ENCODE data around the gene OR6V1.

The OR6V1 gene, protein sequence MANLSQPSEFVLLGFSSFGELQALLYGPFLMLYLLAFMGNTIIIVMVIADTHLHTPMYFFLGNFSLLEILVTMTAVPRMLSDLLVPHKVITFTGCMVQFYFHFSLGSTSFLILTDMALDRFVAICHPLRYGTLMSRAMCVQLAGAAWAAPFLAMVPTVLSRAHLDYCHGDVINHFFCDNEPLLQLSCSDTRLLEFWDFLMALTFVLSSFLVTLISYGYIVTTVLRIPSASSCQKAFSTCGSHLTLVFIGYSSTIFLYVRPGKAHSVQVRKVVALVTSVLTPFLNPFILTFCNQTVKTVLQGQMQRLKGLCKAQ

DNA sequence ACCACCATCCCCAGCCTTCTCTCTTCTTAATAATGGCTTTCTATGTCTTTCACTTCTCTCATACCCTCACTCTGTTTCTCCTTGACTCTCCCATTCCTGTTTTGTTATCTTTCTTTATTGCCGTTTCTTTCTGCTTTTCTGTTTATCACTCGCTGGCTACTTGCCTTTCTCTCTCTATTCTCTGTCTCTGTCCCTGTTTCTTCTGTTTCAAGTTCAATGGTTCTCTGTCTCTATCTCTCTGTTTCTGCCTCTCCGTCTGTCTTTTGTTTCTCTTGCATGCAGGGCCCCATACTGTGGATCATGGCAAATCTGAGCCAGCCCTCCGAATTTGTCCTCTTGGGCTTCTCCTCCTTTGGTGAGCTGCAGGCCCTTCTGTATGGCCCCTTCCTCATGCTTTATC lies at the start of gene OR6V1:
TSS of gene OR6V1 (plus strand) at position 301 of the 400 bp plus-strand sequence. CDS start at position 301, 0 bp downstream.
- Histone ChIP-seq H3K27me3 (ENCODE audit: control insufficient read depth in 1 of 2, insufficient read depth in 2 of 2, low read length in 2 of 2) (no peaks in the 10 kb centered on the region), H3K36me3 (ENCODE audit: control insufficient read depth in 2 of 2, insufficient read depth in 2 of 2, low read length in 2 of 2) (no peaks in the 10 kb centered on the region), H3K27ac (ENCODE audit: low read length) (no peak within 1 kb of the TSS), H3K4me1 (ENCODE audit: control insufficient read depth, insufficient read depth, low read length) (no peaks in the 10 kb centered on the region), H3K9me3 (ENCODE audit: control insufficient read depth in 2 of 2, low read length in 2 of 2) (peaks cover 0 to 3% of the 10 kb centered on the region in 2 donors), H3K9ac (ENCODE audit: low read length in 2 of 2) (no peak within 1 kb of the TSS), H3K4me3 (ENCODE audit: low read length in 2 of 2) (no peak within 1 kb of the TSS)

DNA sequence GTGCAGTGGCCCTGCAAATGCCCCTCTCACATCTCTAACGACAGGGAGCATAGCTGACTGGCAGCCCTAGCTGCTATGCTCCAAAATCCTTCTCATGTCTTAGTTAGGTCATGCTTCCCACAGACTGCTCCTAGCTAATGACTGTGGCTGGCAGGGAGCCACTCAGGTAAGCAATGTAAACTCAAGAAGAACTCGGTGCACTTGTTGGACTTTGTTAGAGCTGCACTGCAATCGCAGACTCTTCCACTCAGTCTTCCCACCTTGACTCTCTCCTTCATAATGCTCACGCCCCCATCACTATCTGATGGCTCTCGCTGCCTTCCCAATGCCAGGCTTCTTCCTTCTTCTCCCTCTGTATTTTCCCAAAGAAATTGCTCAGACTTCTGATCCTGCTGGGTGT lies 49.2 kb upstream of the OR6V1 start:
- Histone ChIP-seq H3K4me1 (ENCODE audit: control insufficient read depth, insufficient read depth, low read length) (no peaks in the 10 kb centered on the region), H3K27ac (ENCODE audit: low read length) (no peak overlapping the region), H3K9me3 (ENCODE audit: control insufficient read depth in 2 of 2, low read length in 2 of 2) (peaks cover 0 to 2% of the 10 kb centered on the region in 2 donors), H3K27me3 (ENCODE audit: control insufficient read depth in 1 of 2, insufficient read depth in 2 of 2, low read length in 2 of 2) (peaks cover 0 to 3% of the 10 kb centered on the region in 2 donors), H3K36me3 (ENCODE audit: control insufficient read depth in 2 of 2, insufficient read depth in 2 of 2, low read length in 2 of 2) (no peaks in the 10 kb centered on the region), H3K4me3 (ENCODE audit: low read length in 2 of 2) (peak overlapping the region in 1 of 2 donors; percentile 58), H3K9ac (ENCODE audit: low read length in 2 of 2) (no peak overlapping the region)

DNA sequence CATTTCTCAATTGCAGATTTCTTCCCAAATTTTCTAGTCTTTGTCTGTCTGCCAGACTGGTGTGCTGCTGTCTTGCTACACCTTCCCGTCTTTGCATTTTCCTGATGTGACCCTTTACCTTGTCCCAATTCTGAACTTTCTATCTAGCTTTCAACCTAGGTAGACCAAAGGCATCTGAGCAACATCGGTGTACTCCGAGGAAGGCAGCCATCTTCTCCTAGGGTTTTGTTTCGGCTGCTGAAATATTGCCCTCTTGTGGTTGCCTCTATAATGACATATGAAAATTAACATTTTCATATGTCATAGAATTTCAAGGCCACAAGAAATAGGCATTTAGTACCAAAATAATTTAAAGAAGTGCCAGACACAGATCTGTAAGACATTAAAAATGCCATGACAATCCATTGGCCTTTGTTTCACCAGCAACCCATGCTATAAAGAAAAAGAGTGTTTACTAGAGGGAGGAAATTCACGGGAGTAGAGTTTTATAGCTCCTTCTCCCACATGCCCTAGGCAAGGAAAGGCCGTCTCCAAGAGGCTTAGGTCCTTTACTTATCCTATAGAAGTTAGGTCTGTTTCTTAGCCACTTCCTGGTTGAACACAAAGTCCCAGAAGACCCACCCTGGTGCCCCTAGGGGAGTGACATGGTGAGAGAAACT lies 48.6 kb upstream of the OR6V1 start:
- H3K9ac ChIP-seq (ENCODE audit: low read length in 2 of 2): no peak overlapping the region
- peaks cover 0 to 2% of the 10 kb centered on the region in 2 donors for H3K9me3 ChIP-seq (ENCODE audit: control insufficient read depth in 2 of 2, low read length in 2 of 2)
- H3K4me1 ChIP-seq (ENCODE audit: control insufficient read depth, insufficient read depth, low read length): no peaks in the 10 kb centered on the region
- H3K27me3 ChIP-seq (ENCODE audit: control insufficient read depth in 1 of 2, insufficient read depth in 2 of 2, low read length in 2 of 2): peaks cover 0 to 3% of the 10 kb centered on the region in 2 donors
- H3K36me3 ChIP-seq (ENCODE audit: control insufficient read depth in 2 of 2, insufficient read depth in 2 of 2, low read length in 2 of 2): no peaks in the 10 kb centered on the region
- peak overlapping the region in 1 of 2 donors; percentile 58 for H3K4me3 ChIP-seq (ENCODE audit: low read length in 2 of 2)
- H3K27ac ChIP-seq (ENCODE audit: low read length): no peak overlapping the region

DNA sequence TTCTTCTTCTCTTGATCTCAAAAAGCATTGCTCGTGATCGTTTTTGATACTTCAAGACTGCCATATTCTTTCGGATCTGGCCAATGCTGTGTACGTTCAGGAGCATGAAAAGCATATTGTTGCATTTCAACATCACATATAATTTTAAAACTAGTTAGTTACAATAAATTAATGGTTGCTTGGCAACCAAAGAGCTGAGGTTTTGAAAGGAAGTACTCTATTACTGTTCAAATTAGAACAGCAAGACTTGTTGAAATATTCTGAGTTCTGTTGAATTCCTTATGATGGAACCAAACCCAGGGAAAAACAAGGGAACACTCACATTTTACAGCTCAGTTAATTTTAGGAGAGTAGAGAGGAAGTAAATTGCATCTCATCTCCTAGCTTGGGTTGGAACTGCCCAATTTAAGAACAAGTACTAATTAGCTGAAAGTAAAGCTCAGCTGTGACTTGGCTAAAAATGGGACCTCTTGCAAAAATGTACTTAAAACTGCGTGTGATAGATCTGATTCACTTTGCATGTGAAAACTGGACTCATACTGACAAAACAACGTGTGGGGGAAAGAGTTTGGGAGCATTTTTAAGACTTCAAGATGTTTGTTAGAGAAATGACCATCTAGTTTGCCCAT lies 46.4 kb upstream of the OR6V1 start:
- Histone ChIP-seq H3K36me3 (ENCODE audit: control insufficient read depth in 2 of 2, insufficient read depth in 2 of 2, low read length in 2 of 2) (no peaks in the 10 kb centered on the region), H3K9me3 (ENCODE audit: control insufficient read depth in 2 of 2, low read length in 2 of 2) (peaks cover 0 to 2% of the 10 kb centered on the region in 2 donors), H3K27me3 (ENCODE audit: control insufficient read depth in 1 of 2, insufficient read depth in 2 of 2, low read length in 2 of 2) (peaks cover 0 to 3% of the 10 kb centered on the region in 2 donors), H3K9ac (ENCODE audit: low read length in 2 of 2) (no peak overlapping the region), H3K4me3 (ENCODE audit: low read length in 2 of 2) (no peak overlapping the region), H3K27ac (ENCODE audit: low read length) (no peak overlapping the region), H3K4me1 (ENCODE audit: control insufficient read depth, insufficient read depth, low read length) (no peaks in the 10 kb centered on the region)

DNA sequence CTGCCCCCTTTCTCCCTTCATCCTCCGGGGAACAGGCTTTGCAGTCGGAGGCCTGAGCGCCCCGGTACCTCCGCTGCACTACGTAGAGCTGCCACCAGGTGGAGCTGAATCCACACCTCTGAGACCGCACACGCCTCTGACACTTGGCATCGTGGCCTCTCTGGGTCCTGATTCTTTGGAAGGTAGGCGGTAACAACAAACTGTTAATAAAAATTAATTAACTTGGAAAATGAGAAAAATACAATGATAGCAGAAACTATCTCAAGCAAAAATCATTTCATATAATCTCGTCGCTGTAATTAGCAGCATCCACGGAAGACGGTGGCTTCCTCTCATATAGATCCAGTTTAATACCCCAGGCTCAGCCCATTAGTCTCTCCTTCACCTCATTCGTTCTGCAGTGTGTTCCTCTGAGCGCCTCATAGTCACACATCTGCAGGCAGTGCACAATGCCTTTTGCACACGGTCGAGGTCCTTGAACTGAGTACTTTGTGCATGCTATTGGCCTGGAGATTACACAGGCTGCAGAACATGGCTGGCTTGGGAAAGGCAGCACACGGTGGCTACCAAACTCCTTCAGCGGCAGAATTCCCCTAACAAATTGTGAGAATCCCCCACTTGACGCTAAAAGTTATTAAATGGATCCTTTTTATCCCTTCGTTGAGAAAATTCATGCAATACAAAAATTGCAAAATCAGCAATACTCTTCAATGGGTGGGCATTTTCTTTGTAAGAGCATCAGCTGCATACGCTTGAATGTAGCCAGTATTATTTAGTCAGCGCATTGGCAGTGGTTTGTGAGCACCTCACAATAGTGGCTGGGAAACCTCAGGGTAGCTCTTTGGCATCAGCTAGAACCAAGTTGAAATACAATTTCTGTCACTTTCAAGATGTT lies 43.9 kb upstream of the OR6V1 start:
- no peak overlapping the region for H3K4me3 ChIP-seq (ENCODE audit: low read length in 2 of 2)
- H3K4me1 ChIP-seq (ENCODE audit: control insufficient read depth, insufficient read depth, low read length): no peaks in the 10 kb centered on the region
- no peaks in the 10 kb centered on the region for H3K9me3 ChIP-seq (ENCODE audit: control insufficient read depth in 2 of 2, low read length in 2 of 2)
- no peak overlapping the region for H3K9ac ChIP-seq (ENCODE audit: low read length in 2 of 2)
- H3K27me3 ChIP-seq (ENCODE audit: control insufficient read depth in 1 of 2, insufficient read depth in 2 of 2, low read length in 2 of 2): peaks cover 0 to 3% of the 10 kb centered on the region in 2 donors
- H3K36me3 ChIP-seq (ENCODE audit: control insufficient read depth in 2 of 2, insufficient read depth in 2 of 2, low read length in 2 of 2): no peaks in the 10 kb centered on the region
- no peak overlapping the region for H3K27ac ChIP-seq (ENCODE audit: low read length)

DNA sequence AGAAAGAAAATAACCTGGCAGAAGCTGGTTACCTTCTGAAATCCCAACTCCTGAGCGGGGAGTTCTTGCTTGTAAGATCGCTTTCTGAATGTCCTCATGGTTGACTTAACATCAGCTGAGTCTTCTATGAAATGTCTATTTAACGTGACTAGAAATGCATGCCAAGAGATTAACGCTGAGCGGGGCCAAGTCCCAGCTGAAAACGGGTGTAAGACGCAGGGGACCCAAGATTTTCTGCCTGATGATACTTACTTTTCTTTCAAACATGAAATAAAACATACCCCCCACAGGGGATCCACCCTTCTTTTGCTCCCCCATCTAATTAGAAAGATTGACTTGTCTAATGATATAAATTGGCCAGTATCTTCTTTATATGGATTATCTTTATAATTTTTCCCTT lies 40.1 kb upstream of the OR6V1 start:
- Histone ChIP-seq H3K4me3 (ENCODE audit: low read length in 2 of 2) (no peak overlapping the region), H3K36me3 (ENCODE audit: control insufficient read depth in 2 of 2, insufficient read depth in 2 of 2, low read length in 2 of 2) (no peaks in the 10 kb centered on the region), H3K9ac (ENCODE audit: low read length in 2 of 2) (no peak overlapping the region), H3K27me3 (ENCODE audit: control insufficient read depth in 1 of 2, insufficient read depth in 2 of 2, low read length in 2 of 2) (peaks cover 0 to 3% of the 10 kb centered on the region in 2 donors), H3K9me3 (ENCODE audit: control insufficient read depth in 2 of 2, low read length in 2 of 2) (no peaks in the 10 kb centered on the region), H3K4me1 (ENCODE audit: control insufficient read depth, insufficient read depth, low read length) (peaks cover 3% of the 10 kb centered on the region), H3K27ac (ENCODE audit: low read length) (no peak overlapping the region)

DNA sequence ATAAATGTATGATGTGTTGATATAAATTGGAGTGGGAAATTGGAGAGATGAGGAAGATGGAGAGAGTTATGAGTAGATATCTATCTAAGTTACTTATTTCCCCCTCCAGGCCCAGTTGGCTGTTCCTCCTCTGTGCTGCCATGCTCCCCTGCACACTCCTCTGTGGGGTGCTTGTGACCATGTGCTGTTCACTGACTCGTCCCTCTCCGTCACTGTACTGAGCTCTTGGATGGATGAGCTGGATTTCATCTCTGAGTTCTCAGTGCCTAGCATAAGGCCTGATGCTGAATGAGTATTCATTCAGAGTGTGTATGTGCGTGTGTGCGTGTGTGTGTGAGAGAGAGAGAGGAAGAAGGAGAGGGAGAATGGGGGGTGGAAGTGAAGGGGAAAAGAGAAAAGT lies 39.7 kb upstream of the OR6V1 start:
- Histone ChIP-seq H3K36me3 (ENCODE audit: control insufficient read depth in 2 of 2, insufficient read depth in 2 of 2, low read length in 2 of 2) (no peaks in the 10 kb centered on the region), H3K4me3 (ENCODE audit: low read length in 2 of 2) (no peak overlapping the region), H3K9ac (ENCODE audit: low read length in 2 of 2) (no peak overlapping the region), H3K9me3 (ENCODE audit: control insufficient read depth in 2 of 2, low read length in 2 of 2) (no peaks in the 10 kb centered on the region), H3K4me1 (ENCODE audit: control insufficient read depth, insufficient read depth, low read length) (peaks cover 3% of the 10 kb centered on the region), H3K27me3 (ENCODE audit: control insufficient read depth in 1 of 2, insufficient read depth in 2 of 2, low read length in 2 of 2) (peaks cover 0 to 3% of the 10 kb centered on the region in 2 donors), H3K27ac (ENCODE audit: low read length) (no peak overlapping the region)

DNA sequence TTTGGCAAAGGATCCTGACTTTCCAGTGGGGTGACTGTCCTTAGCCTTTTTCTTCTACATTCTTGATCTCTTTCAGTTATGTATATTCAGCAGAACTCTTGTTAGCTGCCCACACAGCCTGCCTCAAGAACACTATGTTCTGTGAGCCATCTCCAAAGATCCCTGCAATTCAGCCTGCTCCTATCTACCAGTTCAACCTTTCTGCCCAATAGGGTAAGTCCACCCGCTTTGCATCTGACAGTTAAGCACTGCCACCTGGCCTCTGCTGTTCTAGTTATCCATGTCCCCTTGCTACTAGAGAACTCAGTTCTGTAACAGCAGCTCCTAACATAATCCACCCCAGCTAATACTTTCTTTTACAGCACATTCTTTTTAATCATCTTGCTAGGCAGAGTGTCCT lies 38.7 kb upstream of the OR6V1 start:
- H3K4me3 ChIP-seq (ENCODE audit: low read length in 2 of 2): no peak overlapping the region
- no peak overlapping the region for H3K27ac ChIP-seq (ENCODE audit: low read length)
- H3K27me3 ChIP-seq (ENCODE audit: control insufficient read depth in 1 of 2, insufficient read depth in 2 of 2, low read length in 2 of 2): peaks cover 0 to 3% of the 10 kb centered on the region in 2 donors
- H3K36me3 ChIP-seq (ENCODE audit: control insufficient read depth in 2 of 2, insufficient read depth in 2 of 2, low read length in 2 of 2): no peaks in the 10 kb centered on the region
- no peak overlapping the region for H3K9ac ChIP-seq (ENCODE audit: low read length in 2 of 2)
- H3K9me3 ChIP-seq (ENCODE audit: control insufficient read depth in 2 of 2, low read length in 2 of 2): no peaks in the 10 kb centered on the region
- H3K4me1 ChIP-seq (ENCODE audit: control insufficient read depth, insufficient read depth, low read length): peaks cover 3% of the 10 kb centered on the region

DNA sequence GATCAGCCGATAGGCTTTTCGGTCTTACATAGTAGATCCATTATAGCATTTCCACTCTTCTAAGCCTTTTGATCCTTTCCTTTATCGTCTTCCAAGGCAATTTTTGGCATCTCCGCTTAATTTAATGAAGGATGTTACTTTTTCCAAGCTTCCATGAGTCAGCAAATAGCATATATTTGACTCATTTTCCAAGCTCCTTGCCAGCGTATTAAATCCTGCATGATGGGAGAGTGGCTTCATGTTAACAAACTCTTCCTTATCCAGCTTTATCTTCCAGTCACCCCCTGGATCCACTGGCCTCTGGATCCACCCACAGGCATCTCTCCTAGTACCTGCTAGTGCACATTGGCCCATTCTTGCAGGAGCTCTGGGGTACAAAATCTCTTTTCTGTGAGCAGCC lies 38.2 kb upstream of the OR6V1 start:
- Histone ChIP-seq H3K27ac (ENCODE audit: low read length) (no peak overlapping the region), H3K4me1 (ENCODE audit: control insufficient read depth, insufficient read depth, low read length) (peaks cover 3% of the 10 kb centered on the region), H3K27me3 (ENCODE audit: control insufficient read depth in 1 of 2, insufficient read depth in 2 of 2, low read length in 2 of 2) (peaks cover 0 to 3% of the 10 kb centered on the region in 2 donors), H3K36me3 (ENCODE audit: control insufficient read depth in 2 of 2, insufficient read depth in 2 of 2, low read length in 2 of 2) (no peaks in the 10 kb centered on the region), H3K9me3 (ENCODE audit: control insufficient read depth in 2 of 2, low read length in 2 of 2) (no peaks in the 10 kb centered on the region), H3K4me3 (ENCODE audit: low read length in 2 of 2) (no peak overlapping the region), H3K9ac (ENCODE audit: low read length in 2 of 2) (no peak overlapping the region)

DNA sequence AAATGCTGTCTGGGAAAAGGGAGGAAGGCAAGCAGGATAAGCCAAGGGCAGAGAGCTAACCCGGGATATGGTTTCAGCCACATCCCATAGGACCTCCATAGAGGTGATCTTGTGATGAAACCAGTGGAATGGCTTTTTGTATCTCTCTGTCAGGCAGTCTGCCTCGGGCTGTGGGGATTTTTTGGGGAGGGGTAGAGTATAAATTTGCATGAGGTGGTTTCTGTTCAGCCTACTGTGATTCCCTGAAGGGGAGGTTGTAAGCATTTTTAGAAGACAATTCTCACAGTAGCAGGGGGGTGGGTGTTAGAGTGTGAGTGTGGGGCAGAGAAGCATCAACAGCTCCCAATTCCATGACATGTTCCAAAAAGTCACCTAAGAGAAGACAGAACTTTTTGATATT lies 37.1 kb upstream of the OR6V1 start:
- Histone ChIP-seq H3K27me3 (ENCODE audit: control insufficient read depth in 1 of 2, insufficient read depth in 2 of 2, low read length in 2 of 2) (peaks cover 0 to 3% of the 10 kb centered on the region in 2 donors), H3K27ac (ENCODE audit: low read length) (no peak overlapping the region), H3K9ac (ENCODE audit: low read length in 2 of 2) (no peak overlapping the region)

More for the DNA sequence above, 37.1 kb upstream of the OR6V1 start:
- Histone ChIP-seq H3K36me3 (ENCODE audit: control insufficient read depth in 2 of 2, insufficient read depth in 2 of 2, low read length in 2 of 2) (no peaks in the 10 kb centered on the region), H3K9me3 (ENCODE audit: control insufficient read depth in 2 of 2, low read length in 2 of 2) (no peaks in the 10 kb centered on the region), H3K4me1 (ENCODE audit: control insufficient read depth, insufficient read depth, low read length) (peaks cover 3% of the 10 kb centered on the region), H3K4me3 (ENCODE audit: low read length in 2 of 2) (no peak overlapping the region)

All from stomach smooth muscle (tissue), 2 donors.